Hepatocyte (in vitro differentiated cells): ENCODE results near the gene TWSG1. TPM values are rescaled to one million over a fixed set of nuclear protein-coding genes. Genes with fewer than 3 reads are reported as not detected.
A peak's percentile ranks its signal among the peaks of the same experiment; 100 is the strongest.

Experiments used
- DNase-seq: peaks from one replicate; pipeline ENCODE4 v3.0.0-alpha.2; 2016; ENCODE audit warnings: low spot score
- H2AFZ ChIP-seq: fragments of 200-600 bp; sonication (generic); 2 replicates; pipeline ENCODE4 v1.6.0; 2016; ENCODE audit warnings: antibody characterized with exemption, mild to moderate bottlenecking
- H3K27ac ChIP-seq: fragments of 200-600 bp; sonication (generic); 2 replicates; pipeline ENCODE4 v1.5.1; 2016; ENCODE audit warnings: mild to moderate bottlenecking
- H3K27me3 ChIP-seq: fragments of 200-600 bp; sonication (generic); 2 replicates; pipeline ENCODE4 v1.6.1; 2016
- H3K36me3 ChIP-seq: fragments of 200-600 bp; sonication (generic); replicated peaks from 2 replicates; pipeline ENCODE4 v1.5.1; 2016; ENCODE audit warnings: low read depth; ENCODE audit not compliant: insufficient read depth
- H3K4me1 ChIP-seq: fragments of 200-600 bp; sonication (generic); 2 replicates; pipeline ENCODE4 v1.5.1; 2016; ENCODE audit warnings: mild to moderate bottlenecking, moderate library complexity; ENCODE audit not compliant: insufficient read depth
- H3K4me2 ChIP-seq: fragments of 200-600 bp; sonication (generic); 2 replicates; pipeline ENCODE4 v1.6.0; 2016
- H3K4me3 ChIP-seq: fragments of 200-600 bp; sonication (generic); 2 replicates; pipeline ENCODE4 v1.5.1; 2016; ENCODE audit warnings: mild to moderate bottlenecking
- H3K79me2 ChIP-seq: fragments of 200-600 bp; sonication (generic); 2 replicates; pipeline ENCODE4 v1.6.0; 2017; ENCODE audit warnings: mild to moderate bottlenecking
- H3K9me2 ChIP-seq: fragments of 200-600 bp; sonication (generic); replicated peaks from 2 replicates; pipeline ENCODE4 v1.6.0; 2017; ENCODE audit warnings: mild to moderate bottlenecking; ENCODE audit not compliant: insufficient read depth
- H3K9me3 ChIP-seq: fragments of 200-600 bp; sonication (generic); 2 replicates; pipeline ENCODE4 v1.5.1; 2016; ENCODE audit warnings: low read depth, mild to moderate bottlenecking
- H4K20me1 ChIP-seq: fragments of 200-600 bp; sonication (generic); 2 replicates; pipeline ENCODE4 v1.6.0; 2016; ENCODE audit warnings: mild to moderate bottlenecking; ENCODE audit not compliant: insufficient read depth, poor library complexity, severe bottlenecking
- EZH2 ChIP-seq: fragments of 200-600 bp; sonication (generic); IDR thresholded peaks from 2 replicates; pipeline ENCODE4 v1.6.1; 2016; ENCODE audit warnings: antibody characterized with exemption, mild to moderate bottlenecking, borderline replicate concordance
- EZH2phosphoT487 ChIP-seq: fragments of 200-600 bp; sonication (generic); IDR thresholded peaks from one replicate; pipeline ENCODE4 v1.6.1; 2018; ENCODE audit warnings: antibody characterized with exemption, mild to moderate bottlenecking, low read depth, moderate library complexity; ENCODE audit not compliant: unreplicated experiment, severe bottlenecking
- WGBS: methylation state at CpG from one replicate; pipeline ENCODE4 v1.1.6; 2016; ENCODE audit warnings: low lambda C conversion rate; ENCODE audit errors: missing lambda C conversion rate; 5-methylcytosine and 5-hydroxymethylcytosine counted together
- polyA plus RNA-seq: library from polyadenylated mRNA; unstranded; fragments of >200 nt; fragmentation: Nextera tagmentation; extraction: Ambion mirVana; gene quantifications from 2 replicates; pipeline ENCODE4 v1.2.1, GENCODE V29; 2016
- total RNA-seq: library from RNA; depleted of rRNA; stranded (reverse); fragments of >200 nt; gene quantifications from 2 replicates; pipeline ENCODE4 v1.2.3, GENCODE V29; 2014
- TF ChIP-seq, protein P1 (sequence below): fragments of 200-600 bp; sonication (generic); IDR thresholded peaks from 2 replicates; pipeline ENCODE4 v1.5.1; 2016; ENCODE audit warnings: antibody characterized with exemption, mild to moderate bottlenecking; ENCODE audit not compliant: poor library complexity

Gene TWSG1
- total and polyA plus RNA-seq, 2 experiments from 2014 or later: 36.7 to 61.4 TPM

GRCh38 chr18:9319333-9319732, 15.2 kb upstream of the TWSG1 start:
- no peak for TF ChIP-seq EZH2phosphoT487
- TF ChIP-seq, protein P1, sequence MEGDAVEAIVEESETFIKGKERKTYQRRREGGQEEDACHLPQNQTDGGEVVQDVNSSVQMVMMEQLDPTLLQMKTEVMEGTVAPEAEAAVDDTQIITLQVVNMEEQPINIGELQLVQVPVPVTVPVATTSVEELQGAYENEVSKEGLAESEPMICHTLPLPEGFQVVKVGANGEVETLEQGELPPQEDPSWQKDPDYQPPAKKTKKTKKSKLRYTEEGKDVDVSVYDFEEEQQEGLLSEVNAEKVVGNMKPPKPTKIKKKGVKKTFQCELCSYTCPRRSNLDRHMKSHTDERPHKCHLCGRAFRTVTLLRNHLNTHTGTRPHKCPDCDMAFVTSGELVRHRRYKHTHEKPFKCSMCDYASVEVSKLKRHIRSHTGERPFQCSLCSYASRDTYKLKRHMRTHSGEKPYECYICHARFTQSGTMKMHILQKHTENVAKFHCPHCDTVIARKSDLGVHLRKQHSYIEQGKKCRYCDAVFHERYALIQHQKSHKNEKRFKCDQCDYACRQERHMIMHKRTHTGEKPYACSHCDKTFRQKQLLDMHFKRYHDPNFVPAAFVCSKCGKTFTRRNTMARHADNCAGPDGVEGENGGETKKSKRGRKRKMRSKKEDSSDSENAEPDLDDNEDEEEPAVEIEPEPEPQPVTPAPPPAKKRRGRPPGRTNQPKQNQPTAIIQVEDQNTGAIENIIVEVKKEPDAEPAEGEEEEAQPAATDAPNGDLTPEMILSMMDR: no peak
- no peak for TF ChIP-seq EZH2
- Histone ChIP-seq H2AFZ (no peak overlapping the region), H3K36me3 (no peaks in the 10 kb centered on the region), H3K4me2 (no peak overlapping the region), H3K9me3 (no peaks in the 10 kb centered on the region), H3K4me1 (no peaks in the 10 kb centered on the region), H3K27ac (no peak overlapping the region), H3K79me2 (no peaks in the 10 kb centered on the region), H3K4me3 (no peak overlapping the region), H3K9me2 (no peaks in the 10 kb centered on the region), H4K20me1 (no peaks in the 10 kb centered on the region), H3K27me3 (no peaks in the 10 kb centered on the region)
- 56% methylated on average over 1 of the region's 1 CpG for WGBS
- no peak for DNase-seq

GRCh38 chr18:9321017-9321452, 13.5 kb upstream of the TWSG1 start:
- 33% methylated on average over 4 of the region's 4 CpGs for WGBS
- no peaks in the 10 kb centered on the region for H3K36me3 ChIP-seq
- H3K27ac ChIP-seq: peak overlapping the region; percentile 25
- H4K20me1 ChIP-seq: no peaks in the 10 kb centered on the region
- H3K27me3 ChIP-seq: no peaks in the 10 kb centered on the region
- H3K4me1 ChIP-seq: no peaks in the 10 kb centered on the region
- H3K4me3 ChIP-seq: no peak overlapping the region
- H3K4me2 ChIP-seq: no peak overlapping the region
- H3K9me3 ChIP-seq: no peaks in the 10 kb centered on the region
- H3K9me2 ChIP-seq: no peaks in the 10 kb centered on the region
- no peak for TF ChIP-seq EZH2
- no peak for TF ChIP-seq EZH2phosphoT487
- TF ChIP-seq, protein P1: no peak
- H2AFZ ChIP-seq: no peak overlapping the region
- no peak for DNase-seq
- no peaks in the 10 kb centered on the region for H3K79me2 ChIP-seq

DNA sequence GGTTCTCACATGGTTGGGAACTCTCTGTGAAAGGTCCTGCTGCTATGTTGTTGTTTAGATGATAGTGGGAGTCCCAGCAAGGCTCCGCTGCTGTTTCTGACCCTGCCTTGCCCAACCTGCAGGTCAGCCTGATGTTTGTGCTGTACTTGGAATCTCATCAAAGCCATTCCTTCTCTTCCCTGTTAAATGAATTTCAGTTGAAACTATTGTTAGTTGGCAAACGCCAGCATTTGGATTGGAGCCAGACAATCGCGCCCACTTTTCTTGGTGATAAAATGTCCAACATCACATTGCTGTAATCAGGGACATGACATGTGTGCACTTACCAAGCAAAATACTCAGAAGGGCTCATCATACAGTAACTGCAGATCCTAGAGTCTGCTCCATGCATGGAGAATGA, 12.8 kb upstream of the TWSG1 start:
- no peak overlapping the region for H2AFZ ChIP-seq
- no peak overlapping the region for H3K4me3 ChIP-seq
- H3K9me3 ChIP-seq: no peaks in the 10 kb centered on the region
- no peaks in the 10 kb centered on the region for H3K9me2 ChIP-seq
- H4K20me1 ChIP-seq: no peaks in the 10 kb centered on the region
- TF ChIP-seq, protein P1: no peak
- TF ChIP-seq EZH2phosphoT487 (no peak), EZH2 (no peak)
- WGBS: 89% methylated on average over 4 of the region's 4 CpGs
- H3K27me3 ChIP-seq: no peaks in the 10 kb centered on the region
- no peaks in the 10 kb centered on the region for H3K4me1 ChIP-seq
- H3K79me2 ChIP-seq: no peaks in the 10 kb centered on the region
- H3K36me3 ChIP-seq: no peaks in the 10 kb centered on the region
- no peak overlapping the region for H3K4me2 ChIP-seq
- peak overlapping the region; percentile 25 for H3K27ac ChIP-seq
- no peak for DNase-seq

- Histone ChIP-seq H3K79me2 (no peaks in the 10 kb centered on the region), H3K9me3 (no peaks in the 10 kb centered on the region), H4K20me1 (no peaks in the 10 kb centered on the region), H3K27me3 (no peaks in the 10 kb centered on the region), H3K4me2 (no peak overlapping the region), H3K4me1 (no peaks in the 10 kb centered on the region), H3K9me2 (no peaks in the 10 kb centered on the region), H3K4me3 (no peak overlapping the region), H3K27ac (no peak overlapping the region), H3K36me3 (no peaks in the 10 kb centered on the region), H2AFZ (no peak overlapping the region)
- 75% methylated on average over 2 of the region's 2 CpGs for WGBS
- no peak for TF ChIP-seq EZH2
- TF ChIP-seq, protein P1: no peak
- no peak for TF ChIP-seq EZH2phosphoT487
- DNase-seq: no peak
Measured at GRCh38 chr18:9322744-9323143, 11.8 kb upstream of the TWSG1 start.
